Measurements from ENCODE around the gene PRELID2. TPM values are rescaled to one million over a fixed set of nuclear protein-coding genes. Genes with fewer than 3 reads are reported as not detected.

The PRELID2 gene
- polyA plus RNA-seq, 3 donors: 0.77 to 2.0 (median 1.5) TPM

GRCh38 chr5:145863003-145863402, 27.9 kb upstream of the PRELID2 start:
- Mint-ChIP-seq H3K9me3 (peaks cover 0 to 3% (median 0%) of the 10 kb centered on the region in 7 donors), H3K4me3 (no peak overlapping the region), H3K27me3 (ENCODE audit: low read depth in 3 of 3) (peaks cover 0 to 4% (median 1%) of the 10 kb centered on the region in 3 donors)

GRCh38 chr5:145859897-145860296, 24.8 kb upstream of the PRELID2 start:
- Histone ChIP-seq H3K9ac (ENCODE audit: insufficient read depth, low read length, poor library complexity, severe bottlenecking) (no peak overlapping the region), H2AFZ (ENCODE audit: insufficient read depth, low read depth, low read length, poor library complexity, severe bottlenecking) (no peak overlapping the region), H3K9me3 (replicated peaks in 1 of 2; ENCODE audit: control insufficient read depth in 1 of 2, insufficient read depth in 1 of 2, low read length in 2 of 2) (no peaks in the 10 kb centered on the region), H4K20me1 (ENCODE audit: insufficient read depth, low read length) (no peaks in the 10 kb centered on the region), H3K4me1 (ENCODE audit: control insufficient read depth in 1 of 2, insufficient read depth in 2 of 2, low read length in 2 of 2) (peaks cover 7 to 9% of the 10 kb centered on the region in 2 donors), H3K36me3 (replicated peaks in 1 of 2; ENCODE audit: control insufficient read depth in 1 of 2, insufficient read depth in 2 of 2, low read length in 2 of 2) (no peaks in the 10 kb centered on the region), H3K4me2 (replicated peaks; ENCODE audit: extremely low read depth, low read length, poor library complexity, severe bottlenecking) (no peak overlapping the region), H3K79me2 (ENCODE audit: insufficient read depth, low read length) (no peaks in the 10 kb centered on the region), H3K27me3 (ENCODE audit: control insufficient read depth in 2 of 2, insufficient read depth in 2 of 2, low read length in 2 of 2) (no peaks in the 10 kb centered on the region), H3K4me3 (replicated peaks in 1 of 3; ENCODE audit: low read depth in 2 of 3, low read length in 3 of 3) (no peak overlapping the region), H3K27ac (ENCODE audit: low read depth in 1 of 2, low read length in 2 of 2) (no peak overlapping the region)
- TF ChIP-seq CTCF (IDR thresholded peaks at IDR 0.05): no peak
- Mint-ChIP-seq H3K36me3 (no peaks in the 10 kb centered on the region), H3K4me3 (no peak overlapping the region), H3K4me1 (peaks cover 9% of the 10 kb centered on the region), H3K9me3 (peaks cover 0 to 3% (median 0%) of the 10 kb centered on the region in 7 donors), H3K27ac (no peak overlapping the region), H3K27me3 (ENCODE audit: low read depth in 3 of 3) (peaks cover 5 to 10% (median 8%) of the 10 kb centered on the region in 3 donors)
- WGBS (ENCODE audit: insufficient coverage): 100% methylated on average over 3 of the region's 3 CpGs
- no peak for DNase-seq
- intact Hi-C loops (cut with micrococcal nuclease): no loop called here

More at GRCh38 chr5:145863003-145863402, 27.9 kb upstream of the PRELID2 start:
- H3K36me3 Mint-ChIP-seq: no peaks in the 10 kb centered on the region
- WGBS (ENCODE audit: insufficient coverage): 100% methylated on average over 1 of the region's 3 CpGs
- no peak overlapping the region for H3K4me2 ChIP-seq (replicated peaks; ENCODE audit: extremely low read depth, low read length, poor library complexity, severe bottlenecking)
- no peak for DNase-seq
- no peak overlapping the region for H2AFZ ChIP-seq (ENCODE audit: insufficient read depth, low read depth, low read length, poor library complexity, severe bottlenecking)
- no peaks in the 10 kb centered on the region for H3K9me3 ChIP-seq (replicated peaks in 1 of 2; ENCODE audit: control insufficient read depth in 1 of 2, insufficient read depth in 1 of 2, low read length in 2 of 2)
- no peaks in the 10 kb centered on the region for H3K79me2 ChIP-seq (ENCODE audit: insufficient read depth, low read length)
- no peaks in the 10 kb centered on the region for H3K36me3 ChIP-seq (replicated peaks in 1 of 2; ENCODE audit: control insufficient read depth in 1 of 2, insufficient read depth in 2 of 2, low read length in 2 of 2)
- peaks cover 3% of the 10 kb centered on the region for H3K4me1 Mint-ChIP-seq
- intact Hi-C loops (cut with micrococcal nuclease): no loop called here
- H3K27me3 ChIP-seq (ENCODE audit: control insufficient read depth in 2 of 2, insufficient read depth in 2 of 2, low read length in 2 of 2): no peaks in the 10 kb centered on the region
- no peak overlapping the region for H3K9ac ChIP-seq (ENCODE audit: insufficient read depth, low read length, poor library complexity, severe bottlenecking)
- H3K4me1 ChIP-seq (ENCODE audit: control insufficient read depth in 1 of 2, insufficient read depth in 2 of 2, low read length in 2 of 2): no peaks in the 10 kb centered on the region
- no peaks in the 10 kb centered on the region for H4K20me1 ChIP-seq (ENCODE audit: insufficient read depth, low read length)
- no peak overlapping the region for H3K27ac ChIP-seq (ENCODE audit: low read depth in 1 of 2, low read length in 2 of 2)
- H3K27ac Mint-ChIP-seq: no peak overlapping the region
- no peak for TF ChIP-seq CTCF (IDR thresholded peaks at IDR 0.05)
- no peak overlapping the region for H3K4me3 ChIP-seq (replicated peaks in 1 of 3; ENCODE audit: low read depth in 2 of 3, low read length in 3 of 3)
